Endothelial cell of umbilical vein (primary cell): ENCODE measurements around the gene PLN. TPM values are rescaled to one million over a fixed set of nuclear protein-coding genes. Genes with fewer than 3 reads are reported as not detected.

ENCODE experiments used
- BruUV-seq: library from RNA; stranded (reverse); fragments of 400-500 nt; replicated peaks from 2 replicates; lab custom pipeline; 2021; lab: Mats Ljungman, UMichigan
- CTCF ChIA-PET: fragments of 300-600, 350-600 bp; sonication (Branson Sonifier 250); formaldehyde crosslinking; loops from one replicate; lab custom pipeline; 2021; ENCODE audit warnings: antibody characterized with exemption, inconsistent platforms; lab: Charles Lee
- POLR2A ChIA-PET: fragments of 300-600, 350-600 bp; sonication (Branson Sonifier 250); formaldehyde crosslinking; loops from one replicate; lab custom pipeline; 2021; ENCODE audit warnings: antibody characterized with exemption, inconsistent platforms; lab: Charles Lee
- DNase-seq: peaks from one replicate; pipeline ENCODE4 v3.0.0-alpha.2; 2011; ENCODE audit warnings: low read depth, low spot score
- FAIRE-seq: peaks from 2 replicates; lab custom pipeline; 2011; peaks lifted over from hg19 to GRCh38; lab: Jason Lieb, UNC
- H2AFZ ChIP-seq: 2 replicates; pipeline ENCODE4 v1.6.0; 2012; ENCODE audit warnings: low read depth, low read length, control low read depth, inconsistent platforms
- H3K27ac ChIP-seq: 2 replicates; pipeline ENCODE4 v1.5.1; 2011; ENCODE audit warnings: low read depth, mild to moderate bottlenecking, control low read depth, low read length, moderate library complexity; ENCODE audit not compliant: insufficient read depth
- H3K27me3 ChIP-seq, 2 experiments: 2 replicates each; pipeline versions ENCODE4 v1.6.0 to v1.6.1; 2011; ENCODE audit warnings: low read length in 2 of 2, mixed read lengths in 1 of 2; ENCODE audit not compliant: control insufficient read depth in 2 of 2, insufficient read depth in 2 of 2
- H3K36me3 ChIP-seq, 2 experiments: 2 replicates in 1 of 2; 3 replicates in 1 of 2; pipeline ENCODE4 v1.5.1; 2011; ENCODE audit warnings: low read length in 2 of 2, mild to moderate bottlenecking in 1 of 2, moderate library complexity in 1 of 2; ENCODE audit not compliant: control insufficient read depth in 2 of 2, insufficient read depth in 2 of 2; ENCODE audit errors: extremely low read depth in 1 of 2
- H3K4me1 ChIP-seq: 3 replicates; pipeline ENCODE4 v1.5.1; 2011; ENCODE audit warnings: mild to moderate bottlenecking, low read length; ENCODE audit not compliant: control insufficient read depth, insufficient read depth; ENCODE audit errors: extremely low read depth
- H3K4me2 ChIP-seq: 2 replicates; pipeline ENCODE4 v1.6.1; 2011; ENCODE audit warnings: low read length, control low read depth, mixed read lengths; ENCODE audit not compliant: insufficient read depth
- H3K4me3 ChIP-seq, 3 experiments: fragments of 200-600 bp in 1 of 3; sonication (generic), shearing (Covaris generic) in 1 of 3; replicated peaks in 1 of 3; 2 replicates each; pipeline ENCODE4 v1.5.1; 2011 to 2016; ENCODE audit warnings: control low read depth in 3 of 3, low read length in 3 of 3, mild to moderate bottlenecking in 2 of 3, inconsistent platforms in 1 of 3, low read depth in 1 of 3, moderate library complexity in 1 of 3; ENCODE audit not compliant: insufficient read depth in 1 of 3
- H3K79me2 ChIP-seq: 2 replicates; pipeline ENCODE4 v1.6.0; 2012; ENCODE audit warnings: low read length, inconsistent platforms; ENCODE audit not compliant: control insufficient read depth, insufficient read depth
- H3K9ac ChIP-seq: replicated peaks from 2 replicates; pipeline ENCODE3; 2011; ENCODE audit warnings: low read length, control low read depth; ENCODE audit not compliant: insufficient read depth; ENCODE audit errors: extremely low read depth
- H3K9me1 ChIP-seq: replicated peaks from 3 replicates; pipeline ENCODE4 v1.6.0; 2011; ENCODE audit warnings: mild to moderate bottlenecking, low read length; ENCODE audit not compliant: control insufficient read depth, insufficient read depth; ENCODE audit errors: extremely low read depth
- H3K9me3 ChIP-seq: replicated peaks from 2 replicates; pipeline ENCODE4 v1.5.1; 2012; ENCODE audit warnings: low read length, inconsistent platforms; ENCODE audit not compliant: control insufficient read depth, insufficient read depth
- H4K20me1 ChIP-seq: replicated peaks from 2 replicates; pipeline ENCODE3; 2011; ENCODE audit warnings: mild to moderate bottlenecking, low read length; ENCODE audit not compliant: control insufficient read depth, insufficient read depth; ENCODE audit errors: extremely low read depth
- CTCF ChIP-seq, 2 donors: IDR thresholded peaks; 1 replicate in 1 of 2; 2 replicates in 1 of 2; pipeline ENCODE4 v1.5.1; 2011; ENCODE audit warnings: low read length in 2 of 2, mild to moderate bottlenecking in 2 of 2, moderate library complexity in 2 of 2, control low read depth in 1 of 2, inconsistent platforms in 1 of 2, low read depth in 1 of 2; ENCODE audit not compliant: insufficient read depth in 1 of 2; ENCODE audit errors: extremely low read depth in 1 of 2
- EZH2 ChIP-seq: IDR thresholded peaks from 2 replicates; pipeline ENCODE4 v1.6.1; 2012; ENCODE audit warnings: borderline replicate concordance, low read depth, mild to moderate bottlenecking, moderate library complexity, low read length, inconsistent platforms; ENCODE audit not compliant: severe bottlenecking
- FOS ChIP-seq: IDR thresholded peaks from 2 replicates; pipeline ENCODE4 v1.6.1; 2011; ENCODE audit warnings: mild to moderate bottlenecking, low read length, moderate library complexity, borderline replicate concordance; ENCODE audit not compliant: insufficient read depth
- GATA2 ChIP-seq: IDR thresholded peaks from 2 replicates; pipeline ENCODE4 v1.7.0; 2011; ENCODE audit warnings: low read depth, mild to moderate bottlenecking, moderate library complexity, mixed read lengths, low read length; ENCODE audit not compliant: insufficient read length, insufficient read depth
- JUN ChIP-seq: IDR thresholded peaks from 2 replicates; pipeline ENCODE4 v1.6.1; 2011; ENCODE audit warnings: borderline replicate concordance, low read depth; ENCODE audit not compliant: insufficient read length, insufficient read depth
- MAX ChIP-seq: IDR thresholded peaks from 2 replicates; pipeline ENCODE4 v1.6.1; 2011; ENCODE audit not compliant: insufficient read depth, insufficient read length
- MYC ChIP-seq: IDR thresholded peaks from one replicate; pipeline ENCODE4 v1.6.1; 2011; ENCODE audit warnings: mild to moderate bottlenecking, low read depth, low read length
- POLR2A ChIP-seq: IDR thresholded peaks from 2 replicates; pipeline ENCODE4 v1.6.1; 2012; ENCODE audit warnings: low read depth, mild to moderate bottlenecking, control low read depth, low read length
- POLR2AphosphoS5 ChIP-seq: IDR thresholded peaks from 2 replicates; pipeline ENCODE4 v1.6.1; 2012; ENCODE audit warnings: low read depth, mild to moderate bottlenecking, control low read depth, low read length, moderate library complexity; ENCODE audit not compliant: insufficient read depth
- dilution Hi-C: fragments of 300-500 bp; cut with MboI; formaldehyde crosslinking; loops from one replicate; pipeline ENCODE4 v1.15.0; 2019; ENCODE audit warnings: low sequenced_read_pairs; ENCODE audit not compliant: extremely low pct_ligation_motif_present
- intact Hi-C: fragments of 100-400 bp; cut with micrococcal nuclease; formaldehyde crosslinking; loops from one replicate; pipeline ENCODE4 v1.10.0; 2022
- polyA plus RNA-seq, 4 experiments: library from polyadenylated mRNA; depleted of rRNA in 3 of 4; stranded (reverse) in 3 of 4; unstranded in 1 of 4; fragments of >200 nt; gene quantifications; 2 replicates each; pipeline versions ENCODE4 v1.2.1 to v1.2.3, GENCODE V29; 2011 to 2012; ENCODE audit warnings: missing spikeins in 1 of 4
- total RNA-seq: library from RNA; stranded (reverse); gene quantifications from 2 replicates; pipeline ENCODE4 v1.2.3, GENCODE V29; 2021

Gene PLN
- total and polyA plus RNA-seq, 2 donors (not counting 3 experiments of a cell fraction or from before 2014, with no cell fraction given) = not detected

- Histone ChIP-seq H3K9me3 (no peaks in the 10 kb centered on the region), H3K9ac (no peak overlapping the region), H3K79me2 (peaks cover 11% of the 10 kb centered on the region), H3K9me1 (no peaks in the 10 kb centered on the region), H4K20me1 (no peaks in the 10 kb centered on the region), H3K27me3 (no peaks in the 10 kb centered on the region), H2AFZ (no peak overlapping the region), H3K4me3 (no peak overlapping the region), H3K36me3 (no peaks in the 10 kb centered on the region), H3K4me2 (no peak overlapping the region), H3K4me1 (peaks cover 16% of the 10 kb centered on the region), H3K27ac (no peak overlapping the region)
- FAIRE-seq (no peak), DNase-seq (no peak)
- intact Hi-C loops (loop anchor here (5.0 kb wide), 1 partner anchor 155 kb away; no protein-coding TSS in a partner anchor), dilution Hi-C loops (no loop called here)
- CTCF ChIA-PET = interaction anchor here (1.1 to 1.5 kb wide), 4 partner anchors 11 to 51 kb away, joined by 3 to 6 read pairs (median 4); no protein-coding TSS in a partner anchor
- no TSS peak for BruUV-seq
- POLR2A ChIA-PET = interaction anchor here (0.7 kb wide), 1 partner anchor 188 kb away, joined by 8 read pairs; no protein-coding TSS in a partner anchor
- TF ChIP-seq MYC (no peak), GATA2 (no peak), FOS (no peak)
Observed at GRCh38 chr6:118542184-118542952, 5.7 kb upstream of the PLN start.

DNA sequence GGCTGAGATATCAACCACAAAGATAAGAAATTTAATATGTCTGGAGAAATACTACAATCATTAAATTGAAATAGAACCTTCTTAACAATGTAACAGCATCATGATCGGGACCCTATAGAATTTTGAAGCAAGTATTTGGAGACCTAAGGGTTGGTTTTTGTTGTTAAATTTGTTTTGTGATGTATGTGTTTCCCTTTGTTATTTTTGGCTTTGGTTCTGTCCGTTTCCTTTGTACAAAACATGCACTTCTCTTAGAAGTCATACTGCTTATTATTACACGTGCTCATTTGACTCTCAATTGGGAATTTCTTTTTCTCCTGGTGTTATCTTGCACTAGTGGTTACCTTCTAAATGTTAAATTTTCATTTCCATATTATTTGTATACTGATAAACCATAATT, 4.0 kb upstream of the PLN start:
- H3K36me3 ChIP-seq = no peaks in the 10 kb centered on the region
- H3K4me3 ChIP-seq = no peak overlapping the region
- dilution Hi-C loops (no loop called here), intact Hi-C loops (loop anchor here (5.0 kb wide), 1 partner anchor 157 kb away; no protein-coding TSS in a partner anchor)
- no peak overlapping the region for H3K27ac ChIP-seq
- H3K79me2 ChIP-seq = peaks cover 10% of the 10 kb centered on the region
- TF ChIP-seq GATA2 (no peak), MAX (no peak), POLR2AphosphoS5 (no peak), POLR2A (no peak), FOS (no peak), JUN (no peak), MYC (no peak), CTCF (IDR thresholded peaks at IDR 0.05; ENCODE audit: extremely low read depth in 1 of 2, insufficient read depth in 1 of 2, low read depth in 1 of 2, low read length in 2 of 2) (no peak), EZH2 (no peak)
- H2AFZ ChIP-seq = no peak overlapping the region
- H3K9me1 ChIP-seq = no peaks in the 10 kb centered on the region
- H4K20me1 ChIP-seq = no peaks in the 10 kb centered on the region
- DNase-seq (peak; percentile 50), FAIRE-seq (no peak)
- H3K9ac ChIP-seq = no peak overlapping the region
- POLR2A ChIA-PET = no interaction called here
- H3K9me3 ChIP-seq = no peaks in the 10 kb centered on the region
- CTCF ChIA-PET = interaction anchor here (1.3 to 2.6 kb wide), 3 partner anchors 8 to 259 kb away, joined by 6 to 8 read pairs (median 7); no protein-coding TSS in a partner anchor
- no peak overlapping the region for H3K4me2 ChIP-seq
- H3K4me1 ChIP-seq = peaks cover 13% of the 10 kb centered on the region
- H3K27me3 ChIP-seq = no peaks in the 10 kb centered on the region
- no TSS peak for BruUV-seq
